Endometrial microvascular endothelial cells (primary cell): ENCODE measurements around the gene ABLIM3. TPM values are rescaled to one million over a fixed set of nuclear protein-coding genes. Genes with fewer than 3 reads are reported as not detected.

Source experiments
- in situ Hi-C: cut with HindIII; loops from 2 replicates; pipeline ENCODE4 v1.10.0; 2017; ENCODE audit warnings: low sequenced_read_pairs, low pct_unique_long_range_greater_than_20kb; ENCODE audit errors: inconsistent ontology term
- total RNA-seq: library from RNA; depleted of rRNA; stranded (reverse); fragments of >200 nt; gene quantifications from one replicate; pipeline ENCODE4 v1.2.3, GENCODE V29; 2015; ENCODE audit errors: inconsistent ontology term

The ABLIM3 gene
- 62.1 TPM for total RNA-seq

GRCh38 chr5:149141224-149141956, at the start of gene ABLIM3:
TSS of gene ABLIM3 (plus strand) at chr5:149141493. CDS start at chr5:149142096, 603 bp downstream.
- in situ Hi-C loops = no loop called here

DNA sequence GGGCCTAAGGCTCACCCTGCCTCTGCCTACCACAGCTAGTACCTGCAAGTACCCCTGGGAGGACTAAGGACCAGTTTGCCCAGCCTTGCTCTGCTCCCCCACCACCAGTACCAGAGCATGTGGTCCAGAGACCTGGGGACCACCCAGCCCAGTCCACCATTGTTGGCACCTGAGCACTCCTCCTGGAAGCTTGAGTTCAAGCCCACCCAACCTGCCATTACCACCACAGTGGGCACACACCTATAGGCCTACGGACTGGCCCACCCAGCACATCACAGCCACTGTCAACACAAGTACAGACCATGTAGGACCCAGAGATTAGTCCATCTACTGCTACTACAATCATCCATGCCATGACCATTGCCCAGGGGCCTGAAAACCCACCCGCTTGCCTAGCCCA, 47.7 kb upstream of the ABLIM3 start:
- in situ Hi-C loops = no loop called here

DNA sequence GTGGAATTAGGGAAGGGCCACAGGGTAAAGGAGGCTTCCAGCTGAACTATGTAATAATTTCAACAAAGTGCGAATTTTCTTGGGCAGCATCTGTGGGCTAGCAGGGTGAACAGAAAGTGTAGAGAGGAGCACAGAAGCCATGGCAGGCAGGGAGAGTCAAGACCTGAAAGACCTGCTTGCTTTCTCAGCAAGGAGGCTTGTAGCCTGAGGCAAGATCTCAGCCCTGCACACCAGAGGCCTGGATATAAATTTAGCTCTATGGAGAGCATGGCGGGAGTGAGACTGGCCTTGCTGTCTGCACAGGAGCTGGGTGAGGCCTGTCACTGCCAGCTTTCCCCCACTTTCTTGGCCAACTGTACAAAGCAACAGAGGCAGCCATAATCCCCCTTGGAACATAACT, 46.3 kb upstream of the ABLIM3 start:
- in situ Hi-C loops = no loop called here

DNA sequence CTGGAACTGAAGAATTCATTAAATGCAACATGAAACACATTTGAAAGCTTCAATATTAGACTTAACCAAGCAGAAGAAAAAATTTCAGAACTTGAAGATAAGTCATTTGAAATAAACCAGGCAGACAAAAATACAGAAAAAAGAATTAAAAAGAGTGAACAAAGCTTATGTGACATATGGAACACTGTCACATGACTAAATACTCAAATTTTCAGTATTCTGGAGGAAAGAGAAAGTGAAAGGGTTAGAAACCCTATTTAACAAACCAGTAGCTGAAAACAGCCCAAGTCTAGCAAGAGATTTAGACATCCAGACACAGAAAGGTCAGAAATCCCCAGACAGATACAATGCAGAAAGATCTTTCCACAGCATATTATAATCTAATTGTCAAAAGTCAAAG, 41.4 kb upstream of the ABLIM3 start:
- in situ Hi-C loops = loop anchor here (25.0 kb wide), 2 partner anchors 113 to 363 kb away; no protein-coding TSS in a partner anchor

DNA sequence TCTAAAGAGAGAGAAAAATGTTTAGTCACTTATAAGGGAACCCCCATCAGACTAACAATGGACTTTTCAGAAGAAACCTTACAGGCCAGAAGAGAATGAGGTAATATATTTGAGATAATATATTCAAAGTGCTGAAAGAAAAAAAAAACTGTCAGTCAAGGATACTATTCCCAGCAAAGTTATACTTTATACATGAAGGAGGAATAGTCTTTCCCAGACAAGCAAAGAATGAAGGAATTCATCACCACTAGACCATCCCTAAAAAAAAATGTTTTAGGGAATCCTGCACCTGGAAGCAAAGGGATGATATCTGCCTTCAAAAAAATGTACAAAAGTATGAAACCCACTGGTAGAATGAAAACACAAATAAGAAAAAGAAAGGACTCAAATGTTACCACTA, 41.0 kb upstream of the ABLIM3 start:
- in situ Hi-C loops = loop anchor here (25.0 kb wide), 2 partner anchors 113 to 363 kb away; no protein-coding TSS in a partner anchor

GRCh38 chr5:149108651-149109280, 32.5 kb upstream of the ABLIM3 start:
- in situ Hi-C loops = loop anchor here (25.0 kb wide), 2 partner anchors 121 to 371 kb away; no protein-coding TSS in a partner anchor

GRCh38 chr5:149110406-149110805, 30.9 kb upstream of the ABLIM3 start:
- in situ Hi-C loops = loop anchor here (25.0 kb wide), 2 partner anchors 123 to 373 kb away; no protein-coding TSS in a partner anchor

GRCh38 chr5:149113669-149114068, 27.6 kb upstream of the ABLIM3 start:
- in situ Hi-C loops = loop anchor here (25.0 kb wide), 2 partner anchors 126 to 376 kb away; no protein-coding TSS in a partner anchor

DNA sequence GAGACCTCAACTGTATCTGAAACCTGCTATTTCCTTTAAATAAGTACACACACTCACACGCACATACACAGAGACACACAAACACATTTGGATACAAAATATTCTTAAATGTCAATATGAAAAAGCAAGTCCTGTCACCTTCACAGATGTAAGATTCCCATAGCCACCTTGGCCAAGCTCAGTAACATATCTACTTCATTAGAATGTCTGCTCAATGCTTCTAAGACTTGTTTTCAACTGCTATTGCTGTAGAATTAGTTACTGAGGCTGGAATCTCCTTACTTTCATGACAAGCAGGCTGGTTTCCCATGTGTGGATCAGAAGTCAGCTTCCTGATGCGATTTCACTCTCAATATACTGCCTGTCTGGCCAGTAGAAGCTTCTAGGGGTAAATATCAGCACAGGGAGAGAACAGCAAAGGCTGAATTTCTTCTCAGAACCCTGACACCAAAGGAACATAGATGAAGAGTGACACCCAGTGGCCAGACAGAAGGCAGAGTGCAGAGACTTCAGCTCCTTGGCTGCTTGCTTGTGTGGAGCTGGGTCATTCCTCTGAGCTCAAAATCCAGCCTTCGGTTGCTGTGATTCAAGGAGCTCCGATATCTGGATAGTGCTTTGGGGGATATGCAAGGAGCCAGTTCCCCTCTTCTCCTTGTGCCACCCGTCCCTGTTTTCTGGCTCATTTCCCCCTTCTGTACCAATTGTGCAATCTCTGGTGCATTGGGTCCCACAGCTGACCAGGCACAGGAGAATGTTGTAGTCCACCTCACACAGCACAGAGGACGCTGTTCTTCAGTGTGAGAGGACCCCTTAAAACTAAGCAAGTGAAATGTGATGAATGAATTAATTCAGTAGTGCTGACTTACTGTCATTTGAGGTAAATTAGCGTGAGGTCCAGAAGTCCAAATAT, 26.6 kb upstream of the ABLIM3 start:
- in situ Hi-C loops = loop anchor here (25.0 kb wide), 2 partner anchors 127 to 377 kb away; no protein-coding TSS in a partner anchor

GRCh38 chr5:149117970-149118369, 23.3 kb upstream of the ABLIM3 start:
- in situ Hi-C loops = loop anchor here (25.0 kb wide), 2 partner anchors 131 to 381 kb away; no protein-coding TSS in a partner anchor

- in situ Hi-C loops = loop anchor here (25.0 kb wide), 2 partner anchors 131 to 381 kb away; no protein-coding TSS in a partner anchor
These were observed 22.8 kb upstream of the ABLIM3 start for GRCh38 chr5:149118463-149118862.

GRCh38 chr5:149121145-149121544, 20.1 kb upstream of the ABLIM3 start:
- in situ Hi-C loops = loop anchor here (25.0 kb wide), 2 partner anchors 134 to 384 kb away; no protein-coding TSS in a partner anchor

GRCh38 chr5:149123211-149123610, 18.1 kb upstream of the ABLIM3 start:
- in situ Hi-C loops = loop anchor here (25.0 kb wide), 2 partner anchors 136 to 386 kb away; no protein-coding TSS in a partner anchor

GRCh38 chr5:149125386-149125891, 15.9 kb upstream of the ABLIM3 start:
- in situ Hi-C loops = no loop called here

DNA sequence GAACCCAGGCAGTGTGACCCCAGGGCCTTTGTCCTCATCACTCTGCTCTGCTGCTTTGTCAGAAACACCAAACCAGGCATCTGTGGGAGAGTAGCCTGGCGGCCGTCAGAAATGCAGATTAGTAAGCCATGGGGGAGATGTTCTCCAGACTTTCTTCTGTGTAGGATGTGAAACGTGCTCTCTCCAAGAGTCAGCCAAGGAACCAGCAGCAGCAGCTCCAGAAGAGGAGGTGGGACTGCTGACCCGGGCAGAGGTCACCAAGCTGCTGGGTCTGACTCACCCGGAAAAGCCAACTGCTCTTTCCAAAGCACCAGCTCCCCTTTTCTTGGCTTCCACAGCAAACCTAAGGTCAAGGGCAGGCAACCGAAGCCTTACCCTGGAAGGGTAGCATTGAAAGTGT, 14.4 kb upstream of the ABLIM3 start:
- in situ Hi-C loops = no loop called here

DNA sequence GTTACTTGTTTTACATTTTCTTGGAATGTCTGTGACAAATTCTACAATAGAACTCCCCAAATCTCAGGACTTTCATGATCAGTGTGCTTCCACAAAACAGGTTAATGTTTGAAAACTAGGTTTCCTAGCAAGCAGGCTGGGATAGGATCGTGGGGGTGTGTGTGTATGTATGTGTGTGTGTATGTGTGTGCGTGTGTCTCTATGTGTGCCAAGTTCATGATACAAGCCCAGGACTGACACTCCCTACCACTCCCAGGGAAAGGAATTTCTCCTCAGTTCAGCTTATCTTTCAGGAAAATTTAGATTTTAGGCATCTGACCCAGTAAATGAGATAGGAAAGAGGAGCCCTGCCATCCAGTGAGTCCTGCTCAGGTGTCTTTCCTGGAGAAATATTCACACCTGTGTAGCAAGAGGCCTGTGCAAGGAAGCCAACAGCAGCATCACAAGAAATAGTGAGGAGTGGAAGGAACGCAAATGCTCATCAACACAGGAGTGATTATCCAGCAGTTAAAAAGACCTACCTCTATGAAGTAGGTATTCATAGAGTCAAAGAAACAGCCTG, 13.8 kb upstream of the ABLIM3 start:
- in situ Hi-C loops = no loop called here

DNA sequence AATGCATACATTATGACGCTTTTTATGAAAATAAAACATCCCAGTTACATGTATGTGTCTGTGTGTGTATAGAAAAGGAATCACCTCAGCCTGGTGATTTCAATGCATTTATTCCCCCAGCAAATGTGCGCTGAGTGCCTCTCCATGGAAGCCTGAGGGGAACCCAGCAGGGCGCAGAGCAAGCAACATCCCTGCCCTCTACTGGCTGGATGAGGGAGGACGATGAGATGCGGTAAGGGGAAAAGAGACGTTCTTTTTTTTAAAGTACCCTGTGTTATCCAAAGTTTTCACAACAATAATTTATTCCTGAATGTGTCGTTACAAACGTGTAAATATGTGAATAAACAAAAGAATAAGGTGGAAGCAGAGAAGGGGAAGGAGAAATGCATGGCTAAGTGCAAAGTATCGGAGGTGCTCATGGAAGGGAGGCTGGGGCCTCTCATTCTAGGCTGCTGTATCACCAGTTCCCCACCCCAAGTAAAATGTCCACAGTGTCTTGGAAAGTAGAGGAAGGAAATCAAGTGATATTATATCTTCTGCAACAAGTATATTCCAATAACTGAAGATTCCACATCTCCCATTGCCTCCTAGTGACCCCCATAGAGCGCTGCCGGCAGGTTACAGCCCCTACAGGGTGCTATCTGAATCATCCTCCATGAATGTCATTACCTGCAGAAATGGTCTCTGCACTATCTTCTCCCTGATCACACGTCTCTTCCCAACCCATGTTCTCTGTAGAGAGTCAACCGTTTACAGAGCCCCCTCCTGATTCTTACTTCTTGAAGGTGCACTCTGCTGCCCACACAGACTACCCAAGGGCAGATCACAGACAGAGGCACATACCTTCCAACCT, 13.0 kb upstream of the ABLIM3 start:
- in situ Hi-C loops = no loop called here
